DLD1 (cell line): ENCODE results near the gene PLA2G5.
"Not testable (repeated sequence)": the region's sequence is repeated elsewhere in the genome, so short reads cannot be mapped to it uniquely, and the experiment has no call there.

Experiments
- in situ Hi-C: cut with HindIII; loops from 2 replicates; pipeline ENCODE4 v1.10.0; 2017; ENCODE audit warnings: low sequenced_read_pairs

The PLA2G5 gene

DNA sequence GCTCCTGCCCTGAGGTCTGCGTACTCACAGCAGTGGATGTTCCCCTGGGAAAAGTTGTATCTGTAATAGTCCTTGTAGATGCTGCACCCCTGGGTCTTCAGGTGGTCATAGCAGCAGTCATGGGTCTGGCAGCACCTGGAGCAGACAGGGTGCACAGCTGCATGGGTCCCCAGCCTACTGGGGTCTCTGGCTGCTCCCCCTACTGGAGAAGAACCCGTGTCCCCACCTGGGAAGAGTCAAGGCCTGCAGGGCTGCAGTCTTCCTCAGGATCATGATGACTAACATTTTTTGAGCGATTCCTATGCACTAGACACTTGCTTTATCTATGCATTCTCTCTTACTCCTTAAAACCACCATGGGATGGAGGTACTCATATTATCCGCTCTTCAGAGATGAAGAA lies 45.5 kb downstream of the PLA2G5 start:
- in situ Hi-C loops = no loop called here

DNA sequence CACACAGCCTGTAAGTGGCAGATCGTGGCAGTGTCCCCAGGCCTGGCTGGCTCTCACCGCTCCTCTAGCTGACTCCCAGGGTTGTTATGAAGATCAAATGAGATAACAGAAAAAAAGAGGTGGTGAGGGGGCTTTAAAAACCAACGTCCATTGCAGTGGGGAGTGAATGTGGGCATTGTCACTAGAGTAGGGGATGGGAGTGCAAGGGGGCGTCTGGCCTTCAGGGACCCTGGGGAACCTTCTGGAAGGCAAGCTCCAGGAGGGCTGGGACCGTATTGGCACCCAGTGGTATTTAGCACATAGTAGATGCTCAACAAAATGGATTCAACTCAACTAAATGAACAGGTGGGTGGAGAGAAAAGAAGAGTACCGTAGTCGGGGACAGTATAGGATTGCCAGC lies 45.9 kb downstream of the PLA2G5 start:
- in situ Hi-C loops = no loop called here

DNA sequence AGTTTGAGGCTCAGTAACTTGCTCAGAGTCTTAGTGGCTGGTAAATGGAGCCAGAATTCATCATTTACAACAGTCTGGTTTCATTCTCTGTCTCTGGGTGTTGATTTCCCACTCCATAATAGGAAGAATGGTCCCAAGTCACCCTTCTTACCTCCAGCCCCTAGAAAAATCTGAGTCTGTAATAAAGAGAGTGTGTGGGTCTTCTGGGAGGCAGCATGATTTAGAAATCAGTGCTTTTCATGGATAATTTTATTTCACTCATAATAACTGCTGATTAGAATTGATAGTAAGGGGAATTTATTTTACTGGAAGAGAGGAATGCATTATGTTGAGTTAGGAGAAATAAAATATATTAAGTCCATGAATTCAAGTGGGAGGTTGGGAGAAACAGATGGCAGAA lies 47.2 kb downstream of the PLA2G5 start:
- in situ Hi-C loops = no loop called here

DNA sequence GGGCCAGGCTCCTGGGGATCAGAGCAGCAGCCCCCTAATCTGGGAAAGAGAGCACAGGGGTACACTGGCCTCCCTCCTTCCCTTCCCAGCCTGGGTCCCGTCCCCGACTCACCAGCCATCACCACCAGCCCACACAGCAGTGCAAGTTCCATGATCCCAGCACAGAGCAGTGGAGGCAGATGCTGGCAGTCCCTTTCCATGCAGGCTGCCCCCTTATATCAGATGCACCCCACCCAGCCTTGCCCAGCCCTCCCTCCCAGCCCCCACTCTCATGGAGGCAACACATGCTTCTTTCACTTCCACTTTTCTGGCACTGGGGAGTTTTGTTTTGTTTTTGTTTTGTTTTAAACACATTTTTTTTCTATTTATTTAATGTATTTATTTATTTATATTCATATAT lies 49.4 kb downstream of the PLA2G5 start, which contains the start of gene PLA2G2D:
TSS of gene PLA2G2D (minus strand) at position 190 of the 400 bp plus-strand sequence. CDS start at position 152, 38 bp downstream.
- in situ Hi-C loops = no loop called here

DNA sequence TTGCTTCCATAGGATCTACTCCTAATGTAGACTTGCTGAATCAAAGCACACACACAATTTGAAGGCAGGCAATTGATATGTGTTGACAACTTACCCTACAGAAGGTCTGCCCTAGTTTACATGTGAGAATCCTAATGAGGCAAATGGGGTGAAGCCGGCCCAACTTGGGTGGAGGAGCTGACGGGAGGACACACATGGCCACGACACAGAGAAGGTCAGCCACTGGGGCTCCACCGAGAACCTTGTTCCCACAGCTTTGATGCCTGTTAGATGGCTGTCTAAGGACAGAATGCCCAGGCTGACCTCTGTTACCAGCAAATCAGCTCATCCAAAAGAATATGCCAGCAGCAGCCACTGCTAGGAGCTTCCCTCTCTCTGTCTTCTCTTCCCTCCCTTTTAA lies 50.8 kb downstream of the PLA2G5 start:
- in situ Hi-C loops = no loop called here

DNA sequence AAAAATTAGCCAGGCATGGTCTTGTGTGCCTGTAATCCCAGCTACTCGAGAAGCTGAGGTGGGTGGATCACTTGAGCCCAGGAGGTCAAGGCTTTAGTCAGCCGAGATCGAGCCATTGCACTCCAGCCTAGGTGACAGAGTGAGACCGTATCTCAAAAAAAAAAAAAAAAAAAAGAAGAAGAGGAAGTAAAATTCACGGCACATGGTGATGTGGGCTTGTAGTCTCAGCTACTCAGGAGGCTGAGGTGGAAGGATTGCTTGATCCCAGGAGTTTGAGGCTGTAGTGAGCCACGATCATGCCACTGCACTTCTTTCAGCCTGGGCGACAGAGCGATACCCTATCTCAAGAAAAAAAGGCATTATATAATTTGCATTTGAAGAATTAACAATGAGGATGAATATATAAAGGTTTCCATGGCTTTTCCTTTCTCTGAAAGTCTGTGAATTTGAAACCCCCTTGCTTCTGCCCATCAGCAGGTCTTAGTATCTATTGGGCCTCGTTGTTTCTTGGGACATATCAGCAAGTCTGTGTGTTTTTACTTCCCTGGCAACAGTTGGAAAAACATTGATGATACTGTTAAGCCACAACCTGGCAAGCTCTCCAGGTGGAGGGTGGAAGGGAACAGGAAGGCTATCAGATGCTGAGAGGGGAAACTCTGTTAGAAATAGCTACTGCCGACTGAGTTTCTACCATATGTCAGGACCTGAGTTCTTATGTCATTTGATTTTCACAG lies 53.9 kb downstream of the PLA2G5 start:
- in situ Hi-C loops = no loop called here

DNA sequence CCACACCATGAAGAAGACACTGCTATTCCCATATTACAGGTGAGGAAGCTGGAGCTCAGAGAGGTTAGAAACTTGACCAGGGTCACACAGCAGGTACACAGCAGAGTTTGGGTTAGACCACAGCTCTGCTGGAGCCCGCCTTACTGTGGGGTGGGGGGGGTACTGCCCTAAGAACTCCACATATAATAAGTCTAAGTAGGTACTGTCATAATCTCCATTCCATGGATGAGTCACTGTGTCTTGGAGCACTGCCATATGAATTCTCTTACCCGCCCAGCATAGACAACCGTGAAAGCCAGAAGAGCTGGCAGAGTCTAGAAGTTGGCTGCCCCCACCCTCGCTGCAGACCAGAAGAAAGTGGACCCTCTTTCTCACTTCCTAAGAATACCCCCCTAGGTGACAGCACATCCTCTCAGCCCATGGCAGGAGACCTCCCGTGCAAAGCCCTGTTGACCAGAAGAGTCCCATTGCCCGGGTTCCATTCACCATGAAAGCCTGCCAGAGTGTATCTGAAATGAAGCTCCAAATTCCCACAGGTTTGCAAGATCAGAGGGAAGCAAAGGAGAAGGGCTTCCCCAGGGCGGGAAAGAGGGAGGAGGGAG lies 54.6 kb downstream of the PLA2G5 start:
- in situ Hi-C loops = no loop called here

DNA sequence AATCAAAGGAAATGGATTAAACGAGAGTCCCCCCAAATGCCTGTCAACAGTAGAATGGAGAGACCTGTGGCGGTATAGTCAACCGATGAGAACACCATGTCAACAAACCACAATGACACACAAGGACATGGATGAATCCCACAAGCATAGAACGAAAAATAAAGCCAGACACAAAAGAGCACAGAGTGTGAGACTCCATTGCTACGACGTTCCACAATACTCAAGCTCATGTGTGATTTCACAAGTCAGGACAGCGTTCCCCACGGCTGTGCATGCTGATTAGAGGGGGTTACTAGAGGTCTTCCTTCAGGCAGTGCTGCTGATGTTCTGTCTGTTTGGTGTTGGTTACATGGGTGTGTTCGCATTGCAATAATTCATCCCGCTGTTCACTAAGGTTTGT lies 55.1 kb downstream of the PLA2G5 start:
- in situ Hi-C loops = no loop called here

DNA sequence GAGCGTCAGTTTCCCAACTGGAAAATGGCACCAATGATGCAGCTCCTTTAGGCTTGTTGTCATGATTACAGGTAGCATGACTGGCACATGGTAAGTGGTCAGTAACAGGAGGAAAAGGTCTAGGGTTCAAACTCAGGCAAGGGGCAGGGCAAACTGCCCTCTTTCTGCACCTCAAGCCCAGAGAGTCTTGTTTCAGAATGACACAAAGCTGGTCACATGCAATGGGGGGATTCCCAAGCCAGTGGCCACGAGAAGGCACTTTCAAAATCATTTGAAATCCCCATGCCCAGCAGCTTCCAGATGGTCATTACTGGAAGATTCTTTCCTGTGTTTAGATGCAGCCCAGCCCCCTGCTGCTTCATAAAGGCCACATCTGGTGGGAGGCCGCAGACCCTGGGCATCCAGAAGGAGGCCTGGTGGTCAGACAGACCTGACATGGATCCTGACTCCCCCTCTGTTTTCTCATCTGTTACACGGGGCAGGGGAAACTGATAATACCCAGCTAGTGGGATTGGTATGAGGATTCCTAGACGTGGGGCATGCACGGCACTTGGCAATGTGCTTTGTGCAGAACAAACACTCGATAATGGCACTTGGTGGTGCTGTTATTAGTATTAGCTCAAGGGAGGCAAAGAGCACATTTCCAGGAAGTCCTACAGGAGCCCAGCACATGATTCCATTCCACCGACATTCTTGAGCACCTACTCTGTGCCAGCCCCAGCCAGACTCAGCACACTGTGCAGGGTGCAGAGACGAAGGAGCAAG lies 56.2 kb downstream of the PLA2G5 start:
- in situ Hi-C loops = no loop called here

DNA sequence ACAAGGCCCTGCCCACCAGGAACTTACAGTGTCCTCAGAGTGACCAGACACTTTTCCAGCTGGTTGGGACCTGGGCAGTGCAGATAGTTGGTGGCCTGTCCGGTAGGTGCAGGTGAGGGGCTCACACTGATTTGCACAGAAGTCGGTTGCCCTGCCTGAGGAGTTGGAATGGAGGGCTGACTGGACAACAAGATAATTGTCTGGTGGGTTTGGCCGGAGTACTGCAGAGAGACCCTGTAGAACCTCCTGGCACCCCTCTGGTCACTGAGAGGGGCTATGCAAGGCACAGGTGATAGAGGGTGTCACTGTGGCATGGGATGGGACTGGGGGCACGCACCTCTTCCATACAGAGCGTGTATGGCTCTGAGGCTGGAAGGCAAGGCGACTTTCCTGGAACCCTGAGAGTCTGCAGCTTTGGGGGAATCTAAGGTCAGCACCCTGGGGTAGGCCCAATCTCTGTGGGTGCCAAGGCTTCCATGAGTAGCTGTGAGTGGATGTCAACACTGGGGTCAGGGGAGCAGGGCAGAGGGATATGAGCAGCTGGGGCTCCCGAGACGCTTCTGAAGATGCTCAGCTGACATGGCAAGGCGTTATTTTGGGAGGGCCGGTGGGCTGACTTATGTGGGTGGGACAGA lies 56.9 kb downstream of the PLA2G5 start:
- in situ Hi-C loops = no loop called here

DNA sequence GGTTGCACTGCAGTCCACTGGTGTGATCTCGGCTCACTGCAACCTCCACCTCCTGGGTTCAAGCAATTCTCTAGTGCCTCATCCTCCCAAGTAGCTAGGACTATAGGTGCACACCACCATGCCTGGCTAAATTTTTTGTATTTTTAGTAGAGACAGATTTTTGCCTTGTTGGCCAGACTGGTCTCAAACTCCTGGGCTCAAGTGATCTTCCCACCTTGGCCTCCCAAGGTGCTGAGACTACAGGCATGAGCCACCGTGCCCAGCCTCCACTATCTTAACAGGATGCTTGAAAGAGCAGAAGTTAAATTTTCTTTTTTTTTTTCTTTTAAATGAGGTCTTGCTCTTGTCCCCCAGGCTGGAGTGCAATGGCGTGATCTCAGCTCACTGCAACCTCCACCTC lies 60.5 kb downstream of the PLA2G5 start:
- in situ Hi-C loops = not testable (repeated sequence)

DNA sequence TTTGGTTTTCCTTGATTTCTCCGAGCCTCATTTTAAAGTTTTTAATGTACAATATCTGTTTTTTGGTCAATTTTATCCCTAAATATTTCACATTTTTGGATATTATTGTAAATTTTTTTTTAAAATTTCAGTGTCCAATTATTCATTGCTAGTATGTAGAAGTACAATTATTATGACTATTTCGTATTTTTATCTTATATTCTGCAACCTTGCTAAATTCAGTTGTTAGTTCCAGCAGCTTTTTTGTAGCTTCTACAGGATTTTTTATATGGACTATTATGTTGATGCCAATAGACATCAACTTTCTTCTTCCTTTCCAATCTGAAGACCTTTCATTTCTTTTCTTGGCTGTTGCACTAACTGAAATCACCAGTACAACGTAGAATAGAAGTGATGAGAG lies 65.0 kb downstream of the PLA2G5 start:
- in situ Hi-C loops = no loop called here

DNA sequence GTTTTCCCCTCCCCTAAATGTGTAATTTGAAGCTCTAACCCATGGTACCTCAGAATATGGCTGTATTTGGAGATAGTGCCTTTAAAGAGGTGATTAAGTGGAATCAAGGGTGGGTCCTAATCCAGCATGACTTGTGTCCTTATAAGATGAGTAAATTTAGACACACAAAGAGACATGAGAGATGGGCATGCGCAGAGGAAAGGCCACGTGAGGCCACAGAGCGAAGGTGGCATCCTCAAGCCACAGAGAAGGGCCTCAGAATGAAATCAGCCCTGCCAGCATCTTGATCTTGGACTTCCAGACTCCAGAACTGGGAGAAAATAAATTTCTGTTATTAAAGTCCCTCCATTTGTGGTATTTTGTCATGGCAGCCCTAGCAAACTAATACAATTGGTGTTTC lies 66.3 kb downstream of the PLA2G5 start:
- in situ Hi-C loops = no loop called here

DNA sequence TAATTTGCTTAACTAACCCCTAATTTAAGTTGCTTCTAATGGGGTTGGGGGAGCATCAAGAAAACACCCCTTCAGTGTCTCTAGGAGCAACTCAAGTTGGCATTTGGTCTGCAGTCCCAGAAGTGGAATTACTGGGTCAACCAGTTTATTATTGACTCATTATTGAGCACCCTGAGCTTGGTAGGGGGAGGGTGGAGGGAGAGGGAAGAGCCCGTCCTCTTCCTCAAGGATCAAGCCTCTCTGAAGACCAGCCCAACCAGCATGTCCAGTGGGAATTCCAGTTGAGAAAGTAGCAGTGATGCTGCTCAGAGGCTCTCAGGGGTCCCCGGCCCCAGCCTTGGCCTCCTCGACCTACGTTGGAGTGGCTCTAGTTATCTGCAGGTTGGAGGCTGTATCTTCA lies 67.1 kb downstream of the PLA2G5 start:
- in situ Hi-C loops = no loop called here

DNA sequence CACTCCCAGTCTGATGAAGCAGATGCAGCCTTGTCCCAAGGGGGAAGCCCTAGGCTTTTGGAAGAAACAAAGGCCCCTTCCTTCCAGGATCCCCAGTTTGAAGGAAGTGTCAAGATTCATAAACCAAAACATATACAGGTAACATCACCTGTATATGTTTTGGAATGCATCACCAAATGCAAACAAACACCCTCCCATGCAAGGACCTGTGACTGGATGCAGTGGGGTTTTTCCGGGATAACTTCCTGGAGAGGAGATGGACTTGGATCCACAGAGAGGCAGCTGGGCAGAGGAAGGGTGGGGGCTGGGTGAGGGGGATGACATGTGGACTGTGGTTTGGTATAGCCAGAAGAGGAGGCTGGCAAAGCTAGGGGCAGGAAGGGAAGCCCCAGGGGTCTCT lies 67.6 kb downstream of the PLA2G5 start:
- in situ Hi-C loops = no loop called here

DNA sequence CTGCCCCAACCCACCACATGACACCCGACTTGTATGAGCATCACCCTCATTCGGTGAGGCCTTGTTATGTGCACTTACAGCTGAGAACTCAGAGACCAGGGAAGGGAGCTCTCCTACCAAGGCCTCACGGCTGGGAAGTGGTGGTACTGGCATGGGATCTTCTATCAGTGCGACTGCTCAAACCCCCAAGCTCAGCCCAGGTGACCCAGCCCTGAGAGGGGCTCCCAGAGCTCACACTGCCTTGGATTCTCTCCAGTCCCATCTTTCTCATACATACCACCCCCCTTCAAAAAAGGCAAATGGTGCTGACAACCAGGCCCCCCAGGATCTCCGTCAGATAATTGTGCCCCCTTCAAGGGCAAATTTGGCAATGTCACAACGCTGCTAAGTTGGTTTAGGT lies 68.4 kb downstream of the PLA2G5 start:
- in situ Hi-C loops = no loop called here

DNA sequence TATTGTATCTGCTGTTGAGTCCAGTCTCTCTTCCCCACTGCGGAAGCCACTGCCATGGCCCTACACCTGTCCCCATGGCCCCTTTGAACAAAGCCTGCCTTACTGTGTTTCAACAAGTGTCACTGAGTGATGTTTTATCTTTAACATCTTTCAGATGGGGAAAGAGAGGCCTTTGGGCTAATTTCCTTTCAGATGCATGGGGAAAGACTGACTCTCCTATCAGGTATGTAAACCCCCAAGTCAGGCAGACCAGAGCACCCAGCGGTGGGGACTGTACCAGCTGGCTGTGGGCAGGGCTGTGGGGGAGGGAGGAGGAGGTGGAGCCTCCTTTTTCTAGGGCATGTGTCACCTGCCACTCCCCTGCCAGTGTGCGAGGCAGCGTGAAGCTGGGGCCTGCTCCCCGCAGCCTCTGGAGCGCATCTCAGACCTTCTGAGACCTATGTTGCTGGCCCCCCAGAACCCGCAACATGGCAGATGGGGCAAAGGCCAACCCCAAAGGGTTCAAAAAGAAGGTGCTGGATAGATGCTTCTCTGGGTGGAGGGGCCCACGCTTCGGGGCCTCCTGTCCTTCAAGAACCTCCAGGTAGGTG lies 69.1 kb downstream of the PLA2G5 start, which contains the start of gene PLA2G2F:
TSS of gene PLA2G2F (plus strand) at position 363 of the 590 bp plus-strand sequence. CDS start at position 468, 105 bp downstream.
- in situ Hi-C loops = no loop called here

DNA sequence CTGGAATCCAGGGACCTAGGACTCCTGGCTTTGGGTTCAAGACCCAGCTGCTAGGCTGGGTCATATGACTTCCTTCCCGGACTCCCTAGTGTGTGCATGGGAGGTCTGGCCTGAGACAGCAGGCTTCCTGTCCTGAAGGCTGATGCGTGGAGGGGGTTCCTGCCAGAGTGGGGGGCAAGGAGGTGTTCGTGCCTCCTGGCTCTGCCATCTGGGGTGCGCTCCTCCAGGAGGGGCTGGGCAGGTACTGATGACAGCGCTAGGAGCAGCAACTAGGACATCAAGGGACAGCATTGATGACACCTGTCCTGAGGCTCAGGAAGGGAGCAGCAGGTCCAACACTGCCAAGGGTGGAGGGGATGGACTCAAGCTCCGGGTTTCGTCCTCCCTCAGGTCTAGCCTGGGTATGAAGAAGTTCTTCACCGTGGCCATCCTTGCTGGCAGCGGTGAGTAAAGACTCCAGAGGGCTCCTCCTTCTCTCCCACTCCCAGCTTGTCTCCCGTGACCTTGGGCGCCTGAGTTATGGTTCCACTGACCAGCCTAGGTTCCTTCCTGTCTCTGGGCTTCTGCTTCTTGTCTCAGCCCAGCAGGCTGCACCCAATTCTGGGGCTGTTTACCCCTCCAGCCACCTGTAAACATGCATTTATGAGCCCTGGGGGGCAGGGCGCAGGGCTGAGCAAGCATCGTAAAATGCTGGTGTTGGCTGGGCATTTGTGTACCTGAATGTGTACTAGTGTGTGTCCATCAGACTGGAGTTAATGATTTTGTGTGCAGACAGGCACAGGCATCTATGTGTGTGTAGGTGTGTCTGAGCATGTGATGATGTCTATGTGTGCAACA lies 70.0 kb downstream of the PLA2G5 start:
- in situ Hi-C loops = no loop called here

DNA sequence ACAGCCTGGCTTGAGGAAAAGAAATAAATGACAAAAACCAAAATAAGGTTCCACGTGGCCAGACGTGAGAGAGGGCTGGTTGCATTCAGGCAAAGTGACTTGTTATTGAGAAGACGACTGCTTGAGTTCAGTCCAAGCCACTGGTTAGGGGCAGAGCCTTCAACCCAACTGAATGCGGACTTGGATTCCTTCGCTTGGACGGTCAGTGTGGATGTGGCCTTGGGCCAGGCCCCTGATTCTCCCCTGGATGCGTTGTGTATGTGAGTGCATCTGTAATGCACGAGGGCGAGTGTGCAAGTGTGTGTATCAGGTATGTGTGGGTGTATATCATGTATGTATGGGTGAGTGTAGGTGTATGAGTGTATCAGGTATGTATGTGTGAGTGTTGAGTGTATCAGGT lies 71.0 kb downstream of the PLA2G5 start:
- in situ Hi-C loops = no loop called here

DNA sequence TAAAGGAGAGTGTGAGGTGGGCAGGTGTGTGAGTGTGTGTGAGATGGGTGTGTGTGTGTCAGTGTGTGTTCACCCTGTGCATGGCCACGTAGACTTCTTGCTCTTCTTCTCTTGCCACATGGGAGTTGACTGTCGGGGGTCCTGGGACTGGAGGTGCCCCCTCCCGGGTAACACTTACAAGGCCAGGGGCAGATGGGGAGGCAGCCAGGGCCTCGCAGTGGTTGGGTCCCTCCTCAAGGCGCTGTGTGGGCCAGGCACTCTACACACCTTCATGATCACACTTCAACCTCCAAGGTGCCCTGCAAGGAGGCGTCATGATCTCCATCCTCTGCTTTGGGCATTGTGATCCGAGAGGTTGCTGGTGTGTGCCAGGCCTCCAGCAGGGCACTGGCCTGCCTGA lies 71.5 kb downstream of the PLA2G5 start:
- in situ Hi-C loops = no loop called here
